Stimulated activated CD8-positive, alpha-beta memory T cell treated with anti-CD3 and anti-CD28 coated beads, Interleukin-12 subunit alpha, Interleukin-12 subunit beta, amount 100 ng/mL, for 1 hour (primary cell): Measurements from ENCODE around the gene HOXD13.

Source experiments
- DNase-seq: peaks from one replicate; pipeline ENCODE4 v3.0.0-alpha.2; 2020; ENCODE audit warnings: low read depth

Gene HOXD13

GRCh38 chr2:176106581-176107539 lies 14.3 kb downstream of the HOXD13 start, which contains the start of gene HOXD11:
Gene HOXD11 (plus strand): TSS chr2:176107280. CDS start chr2:176107356, 76 bp downstream.
- no peak for DNase-seq

GRCh38 chr2:176107731-176108181 lies 15.2 kb downstream of the HOXD13 start:
- no peak for DNase-seq

DNA sequence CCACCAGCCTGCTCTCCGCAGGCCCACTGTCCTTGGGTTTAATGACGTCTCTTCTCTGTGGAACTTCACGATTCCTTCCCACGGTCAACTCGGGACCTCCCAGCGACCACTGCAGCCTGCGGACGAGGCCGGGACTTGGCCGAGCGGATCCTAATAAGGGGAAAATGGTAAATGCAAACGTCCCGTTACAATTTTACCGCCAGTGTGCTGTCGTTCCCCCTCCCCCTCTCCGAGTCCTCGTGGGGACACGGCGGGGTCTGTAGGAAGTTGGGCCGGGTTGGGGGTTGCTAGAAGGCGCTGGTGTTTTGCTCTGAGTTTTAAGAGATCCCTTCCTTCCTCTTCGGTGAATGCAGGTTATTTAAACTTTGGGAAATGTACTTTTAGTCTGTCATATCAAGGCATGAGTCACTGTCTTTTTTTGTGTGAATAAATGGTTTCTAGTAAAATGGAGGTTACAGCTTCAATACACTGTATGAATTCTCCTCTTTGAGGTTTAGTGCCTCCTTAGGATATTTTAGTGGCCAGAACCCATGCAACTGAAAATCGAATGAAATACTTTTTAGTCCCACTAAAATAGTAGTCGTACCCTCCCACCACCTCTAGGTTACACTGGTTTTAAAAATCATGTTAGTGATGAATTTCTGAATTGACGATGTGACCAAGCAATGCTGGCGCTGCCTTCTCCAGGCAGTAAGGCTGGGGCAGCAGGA lies 16.8 kb downstream of the HOXD13 start:
- DNase-seq = no peak

DNA sequence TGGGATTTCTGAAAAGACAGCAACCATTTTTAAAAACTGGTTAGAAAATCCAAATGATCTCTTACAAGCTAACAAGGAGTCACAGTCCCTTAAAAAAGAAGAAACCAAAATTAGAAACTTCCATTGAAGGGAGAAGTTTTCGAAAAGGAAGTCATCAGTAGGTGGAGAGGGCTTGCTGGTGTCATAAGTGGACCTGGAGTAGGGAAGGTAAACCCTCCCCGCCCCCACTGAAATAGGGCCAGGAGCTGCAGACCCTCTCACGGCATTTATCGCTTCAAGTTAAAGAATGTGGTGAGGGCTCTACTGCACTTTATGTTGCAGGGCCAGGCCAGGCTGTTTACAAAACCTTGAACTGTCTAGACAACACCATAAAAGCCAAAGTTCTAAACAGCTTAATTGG lies 17.4 kb downstream of the HOXD13 start:
- DNase-seq = no peak

DNA sequence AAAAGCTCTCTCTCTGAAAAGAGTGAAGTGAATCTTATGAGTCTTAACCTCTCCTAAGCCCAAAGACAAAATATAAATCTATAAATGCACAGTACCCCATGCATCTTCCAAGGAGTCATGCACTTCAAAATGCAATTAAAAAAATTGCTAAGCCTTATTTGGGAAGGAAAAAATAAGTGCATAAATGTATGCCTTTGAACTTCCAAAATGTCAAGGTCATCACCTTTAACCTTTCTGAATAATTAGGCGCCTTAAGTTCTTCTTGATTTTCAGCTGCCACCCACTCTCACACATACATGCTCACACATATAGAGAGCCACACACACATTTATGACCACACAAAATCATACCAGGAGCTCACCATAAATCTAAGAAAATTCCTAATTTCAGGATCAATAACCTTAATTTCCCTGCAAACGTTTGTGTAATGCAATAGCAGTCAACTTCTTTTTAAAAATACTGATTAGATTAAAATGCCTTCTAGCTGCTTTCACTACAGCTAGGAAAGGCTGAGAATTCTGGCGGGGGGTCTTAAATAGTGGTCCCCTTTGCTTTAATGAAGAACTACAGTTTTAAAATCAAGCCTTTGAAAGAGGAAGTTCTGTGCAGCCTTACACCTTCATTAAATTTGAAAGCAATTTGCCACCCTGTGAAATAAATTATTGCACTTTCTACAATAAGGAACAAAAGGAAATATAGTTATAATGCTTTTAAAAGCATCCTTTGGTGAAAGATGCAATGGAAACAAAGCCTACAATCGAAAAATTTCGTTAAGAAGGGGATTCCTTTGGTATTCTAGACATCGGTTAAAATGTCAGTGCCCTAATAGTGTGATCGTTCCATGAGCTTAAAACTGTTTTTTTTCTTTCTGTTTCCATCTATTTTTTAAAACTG lies 18.1 kb downstream of the HOXD13 start:
- no peak for DNase-seq

GRCh38 chr2:176111309-176111663 lies 18.8 kb downstream of the HOXD13 start:
- no peak for DNase-seq

DNA sequence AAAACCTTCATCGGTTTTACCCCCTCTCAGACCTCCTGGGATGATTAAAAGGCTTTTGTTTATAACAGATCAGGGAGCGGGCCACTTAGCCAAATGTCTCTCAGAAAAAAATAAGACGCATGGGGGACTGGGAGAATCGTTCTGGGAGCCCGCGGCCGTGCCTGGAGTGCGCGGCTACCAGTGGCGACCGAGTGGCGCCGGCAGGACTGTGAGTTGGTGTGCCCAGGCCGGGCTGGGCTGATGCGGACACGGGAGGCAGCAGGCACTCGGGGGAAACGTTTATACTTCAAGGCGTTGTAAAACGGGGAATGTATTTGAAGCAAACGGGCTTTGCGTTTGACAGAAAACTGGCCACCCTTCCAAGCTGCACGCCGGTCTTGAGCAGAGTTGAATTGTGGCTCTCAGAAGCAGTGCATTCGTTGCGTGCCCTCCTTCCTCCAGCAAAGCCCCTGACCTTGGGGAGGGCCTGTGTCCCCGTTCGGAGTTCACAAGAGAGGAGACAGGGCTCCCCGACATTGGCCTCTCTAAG lies 19.4 kb downstream of the HOXD13 start:
- no peak for DNase-seq

- DNase-seq = no peak
Observed at GRCh38 chr2:176112375-176113302, 20.1 kb downstream of the HOXD13 start.

GRCh38 chr2:176114120-176114929 lies 21.8 kb downstream of the HOXD13 start:
- no peak for DNase-seq

DNA sequence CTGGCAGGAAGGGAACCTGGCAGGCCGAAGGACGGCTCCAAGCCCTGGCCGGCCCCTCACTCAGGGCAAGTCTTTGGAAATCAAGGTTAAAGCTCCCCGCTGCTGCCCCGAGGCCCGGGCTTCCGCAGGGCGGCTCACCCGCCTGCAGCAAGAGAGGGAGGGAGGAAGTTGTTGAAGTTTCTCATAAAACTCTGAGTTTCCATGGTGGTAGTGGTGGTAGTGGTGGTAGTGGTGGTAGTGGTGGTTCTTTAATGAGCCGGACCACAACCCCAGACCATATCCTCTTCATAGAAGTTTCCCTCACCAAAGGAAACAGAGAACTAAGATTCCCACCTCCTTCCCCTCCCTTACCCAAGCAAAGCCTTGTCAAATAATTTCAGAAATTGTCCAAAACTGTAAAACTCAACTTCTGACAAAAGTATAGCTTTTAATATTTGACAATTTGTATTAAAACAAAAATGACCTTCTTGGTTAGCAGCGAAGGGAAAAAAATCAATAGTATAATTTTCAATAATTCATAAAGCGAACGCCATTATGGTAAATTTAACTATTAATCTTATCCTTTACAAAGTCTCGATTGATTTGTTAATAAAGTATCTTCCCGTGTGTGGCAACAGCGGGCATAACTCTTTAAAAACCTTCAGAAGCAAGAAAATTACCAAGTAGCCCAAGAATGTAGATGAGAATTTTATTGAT lies 22.6 kb downstream of the HOXD13 start:
- DNase-seq = no peak

DNA sequence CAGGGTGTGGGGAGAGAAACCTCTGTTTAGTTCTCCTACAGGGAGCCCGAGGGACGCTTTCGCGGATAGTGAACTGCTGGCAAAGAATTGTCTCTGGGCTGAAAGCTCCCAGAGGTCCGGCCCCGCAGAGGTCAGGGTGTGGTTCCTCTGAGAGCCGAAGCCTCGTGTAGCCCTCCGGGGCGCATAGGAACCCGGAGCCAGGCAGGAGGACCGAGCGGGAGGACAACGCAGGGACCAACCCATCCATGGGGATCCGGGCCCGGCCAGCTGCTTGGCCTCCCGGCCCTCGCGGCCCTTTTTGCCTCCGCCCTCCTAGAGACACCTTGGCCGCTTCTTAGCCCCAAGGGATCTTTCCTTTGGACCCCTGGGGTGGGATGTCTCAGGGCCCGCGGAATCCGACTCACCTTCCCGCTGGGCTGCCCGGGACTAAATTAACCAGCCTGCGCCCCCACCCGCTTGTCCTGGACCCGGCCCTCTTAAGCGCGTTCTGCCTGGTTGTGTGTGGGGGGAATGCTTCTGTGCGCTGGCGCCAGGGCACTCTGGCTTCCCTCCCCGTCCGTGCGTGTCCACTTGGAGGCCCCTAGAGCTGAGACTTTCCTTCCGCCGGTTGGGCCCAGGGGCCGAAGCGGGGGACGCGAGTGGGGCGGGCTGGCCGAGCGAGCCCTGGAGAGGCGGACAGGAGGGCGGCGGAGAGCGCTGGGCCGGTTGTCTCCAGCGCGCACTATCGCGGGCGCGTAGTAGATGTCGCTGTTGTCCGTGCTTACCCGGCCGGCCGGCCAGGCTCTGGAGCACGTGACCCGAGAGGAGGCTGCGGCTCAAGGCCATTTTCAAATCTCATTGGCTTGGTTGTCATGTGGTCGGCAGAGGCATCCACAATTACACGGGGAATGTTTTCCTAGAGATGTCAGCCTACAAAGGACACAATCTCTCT lies 23.6 kb downstream of the HOXD13 start, which contains the start of gene HOXD10:
HOXD10 (plus strand) TSS at position 896 of the 931 bp plus-strand sequence. CDS start 56 bp downstream, outside the sequence.
- no peak for DNase-seq

DNA sequence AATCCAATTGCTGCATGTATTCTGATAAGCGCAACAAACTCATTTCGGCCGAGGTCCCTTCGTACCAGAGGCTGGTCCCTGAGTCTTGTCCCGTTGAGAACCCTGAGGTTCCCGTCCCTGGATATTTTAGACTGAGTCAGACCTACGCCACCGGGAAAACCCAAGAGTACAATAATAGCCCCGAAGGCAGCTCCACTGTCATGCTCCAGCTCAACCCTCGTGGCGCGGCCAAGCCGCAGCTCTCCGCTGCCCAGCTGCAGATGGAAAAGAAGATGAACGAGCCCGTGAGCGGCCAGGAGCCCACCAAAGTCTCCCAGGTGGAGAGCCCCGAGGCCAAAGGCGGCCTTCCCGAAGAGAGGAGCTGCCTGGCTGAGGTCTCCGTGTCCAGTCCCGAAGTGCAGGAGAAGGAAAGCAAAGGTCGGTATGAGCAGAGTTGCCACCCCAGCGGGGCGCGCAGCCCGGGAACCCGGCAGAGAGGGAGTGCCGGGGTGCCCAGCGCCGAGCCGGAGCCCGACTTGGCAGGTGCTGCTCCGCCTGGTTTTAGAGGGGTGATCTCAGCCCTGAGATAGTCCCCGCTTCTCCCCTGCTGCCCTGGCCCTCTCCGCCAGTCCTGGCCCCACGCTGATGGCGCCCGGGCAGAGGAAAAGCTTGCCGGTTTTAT lies 24.8 kb downstream of the HOXD13 start:
- no peak for DNase-seq

DNA sequence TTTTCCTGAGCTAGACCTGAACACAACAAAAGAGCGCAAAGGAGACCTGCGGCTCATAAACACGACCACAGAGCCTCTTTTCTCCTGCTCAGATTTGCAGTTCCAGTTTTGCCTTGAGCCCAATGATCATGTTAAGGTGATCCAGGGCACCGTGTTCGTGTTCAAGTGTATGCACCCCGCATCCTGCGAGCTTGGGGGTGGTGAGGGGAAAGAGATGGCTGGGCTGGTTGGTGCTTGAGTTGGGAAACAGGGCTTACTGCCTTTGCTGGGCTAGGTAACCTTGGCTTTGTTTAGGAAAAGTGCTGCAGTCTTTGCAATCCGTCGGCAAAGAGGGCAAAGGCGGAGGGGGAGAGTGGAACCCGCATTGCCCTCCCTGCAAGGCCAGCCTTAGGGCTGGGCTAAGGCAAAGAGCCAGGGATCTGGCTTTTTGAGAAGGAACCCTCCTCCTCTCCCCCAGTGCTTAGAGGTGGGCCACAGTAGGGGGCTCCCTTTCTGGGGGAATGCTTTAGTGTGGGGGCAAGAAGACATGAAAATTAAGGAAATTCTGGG lies 25.4 kb downstream of the HOXD13 start:
- DNase-seq = no peak

- no peak for DNase-seq
Observed at GRCh38 chr2:176118601-176119339, 26.2 kb downstream of the HOXD13 start.

- DNase-seq = no peak
Observed at GRCh38 chr2:176120364-176121189, 28.1 kb downstream of the HOXD13 start.
